ENCODE results near the gene OR8B12. TPM values are rescaled to one million over a fixed set of nuclear protein-coding genes. Genes with fewer than 3 reads are reported as not detected.
A peak's percentile ranks its signal among the peaks of the same experiment; 100 is the strongest.

OR8B12 gene, protein sequence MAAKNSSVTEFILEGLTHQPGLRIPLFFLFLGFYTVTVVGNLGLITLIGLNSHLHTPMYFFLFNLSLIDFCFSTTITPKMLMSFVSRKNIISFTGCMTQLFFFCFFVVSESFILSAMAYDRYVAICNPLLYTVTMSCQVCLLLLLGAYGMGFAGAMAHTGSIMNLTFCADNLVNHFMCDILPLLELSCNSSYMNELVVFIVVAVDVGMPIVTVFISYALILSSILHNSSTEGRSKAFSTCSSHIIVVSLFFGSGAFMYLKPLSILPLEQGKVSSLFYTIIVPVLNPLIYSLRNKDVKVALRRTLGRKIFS
- not detected for total RNA-seq

DNA sequence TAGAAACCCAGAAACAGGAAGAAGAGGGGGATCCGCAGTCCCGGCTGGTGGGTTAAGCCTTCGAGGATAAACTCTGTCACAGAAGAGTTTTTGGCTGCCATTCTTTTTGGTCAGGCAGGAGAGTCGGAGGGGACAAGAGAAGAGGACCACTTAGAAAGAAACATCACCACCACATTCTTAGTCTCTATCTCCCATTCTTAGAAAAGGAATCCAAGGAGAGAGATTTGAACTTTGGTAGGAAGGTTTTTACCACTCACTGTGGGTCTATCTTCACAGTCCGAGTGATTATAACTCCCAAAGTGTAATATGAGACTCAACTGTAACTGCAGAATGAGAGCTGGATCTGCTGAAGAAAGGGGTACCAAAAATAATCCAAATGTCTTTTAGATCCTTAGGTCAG lies at the start of gene OR8B12:
OR8B12 (minus strand) TSS at position 101 of the 400 bp plus-strand sequence; CDS start at position 101, 0 bp downstream.
- H3K9me3 Mint-ChIP-seq = peaks cover 6 to 7% of the 10 kb centered on the region in 2 donors
- no peaks in the 10 kb centered on the region for H3K36me3 Mint-ChIP-seq
- ATAC-seq (no peak), DNase-seq (ENCODE audit: low spot score in 2 of 2) (no peak)
- no peak within 1 kb of the TSS for H3K27ac Mint-ChIP-seq

DNA sequence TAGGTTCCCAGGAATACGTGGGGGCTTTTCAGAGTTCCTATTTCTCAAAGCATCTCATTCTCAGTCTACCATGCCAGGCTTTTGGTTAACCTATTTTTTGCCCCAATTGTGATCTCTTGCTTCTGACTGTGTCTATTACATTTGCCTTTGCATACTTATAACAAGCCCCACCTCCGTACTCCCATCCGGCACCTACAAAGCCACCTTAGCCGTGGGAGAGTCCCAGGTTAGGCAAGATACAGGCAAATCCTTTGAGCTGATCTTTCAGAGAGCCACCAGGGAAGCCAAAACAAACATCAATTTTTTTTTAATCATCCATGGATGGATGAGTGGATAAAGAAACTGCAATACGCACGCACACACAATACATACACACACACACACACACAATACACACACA lies 49.2 kb upstream of the OR8B12 start:
- ATAC-seq (no peak), DNase-seq (ENCODE audit: low spot score in 2 of 2) (no peak)
- Mint-ChIP-seq H3K36me3 (no peaks in the 10 kb centered on the region), H3K9me3 (no peaks in the 10 kb centered on the region), H3K27ac (no peak overlapping the region)

DNA sequence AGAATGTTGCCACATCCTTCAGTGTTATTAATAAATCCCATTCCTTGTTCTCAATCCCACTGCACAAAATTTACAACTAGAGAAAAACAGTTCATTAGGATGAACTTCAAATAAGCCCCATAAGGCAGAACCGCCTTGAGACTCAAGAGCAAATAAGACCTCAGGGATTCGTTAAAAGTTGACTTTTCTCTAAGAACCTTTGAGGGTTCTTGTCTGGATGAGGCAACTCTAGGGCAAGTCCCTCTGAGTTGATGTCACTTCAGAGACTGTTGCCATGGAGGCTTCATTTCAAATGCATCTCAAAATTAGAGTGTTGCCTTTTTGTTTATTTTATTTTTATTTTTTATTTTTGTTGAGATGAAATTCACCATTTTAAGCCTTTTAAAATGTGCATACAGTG lies 48.0 kb upstream of the OR8B12 start:
- H3K36me3 Mint-ChIP-seq = no peaks in the 10 kb centered on the region
- no peaks in the 10 kb centered on the region for H3K9me3 Mint-ChIP-seq
- DNase-seq (ENCODE audit: low spot score in 2 of 2) (no peak), ATAC-seq (no peak)
- H3K27ac Mint-ChIP-seq = no peak overlapping the region

DNA sequence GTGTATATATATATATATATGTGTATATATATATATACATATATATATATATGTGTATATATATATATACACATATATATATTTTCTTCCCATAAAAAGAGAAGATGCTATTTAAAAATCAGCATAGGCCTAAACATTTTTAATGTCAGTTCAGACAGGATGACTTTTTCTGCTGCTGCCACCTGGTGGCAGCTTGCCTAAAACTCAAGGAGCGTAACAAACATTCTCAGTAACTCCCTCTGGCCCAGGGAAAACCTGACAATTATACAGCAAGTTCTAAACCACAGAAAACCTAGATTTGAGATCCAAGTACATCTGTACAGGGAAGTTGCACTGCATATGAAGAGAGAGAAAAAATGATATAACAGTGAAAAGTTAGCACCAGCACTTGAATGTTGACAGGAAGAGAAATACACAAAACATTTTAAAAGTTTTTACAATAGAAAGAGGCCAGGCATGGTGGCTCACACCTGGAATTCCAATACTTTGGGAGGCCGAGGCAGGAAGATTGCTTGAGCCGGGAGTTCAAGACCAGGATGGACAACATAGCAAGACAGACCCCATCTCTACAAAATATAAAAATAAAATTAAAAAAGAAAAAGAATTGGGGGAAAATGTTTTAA lies 42.9 kb upstream of the OR8B12 start:
- DNase-seq (ENCODE audit: low spot score in 2 of 2) = peak in 1 of 2 donors; percentile 48
- ATAC-seq = peak in 1 of 2 donors; percentile 51

DNA sequence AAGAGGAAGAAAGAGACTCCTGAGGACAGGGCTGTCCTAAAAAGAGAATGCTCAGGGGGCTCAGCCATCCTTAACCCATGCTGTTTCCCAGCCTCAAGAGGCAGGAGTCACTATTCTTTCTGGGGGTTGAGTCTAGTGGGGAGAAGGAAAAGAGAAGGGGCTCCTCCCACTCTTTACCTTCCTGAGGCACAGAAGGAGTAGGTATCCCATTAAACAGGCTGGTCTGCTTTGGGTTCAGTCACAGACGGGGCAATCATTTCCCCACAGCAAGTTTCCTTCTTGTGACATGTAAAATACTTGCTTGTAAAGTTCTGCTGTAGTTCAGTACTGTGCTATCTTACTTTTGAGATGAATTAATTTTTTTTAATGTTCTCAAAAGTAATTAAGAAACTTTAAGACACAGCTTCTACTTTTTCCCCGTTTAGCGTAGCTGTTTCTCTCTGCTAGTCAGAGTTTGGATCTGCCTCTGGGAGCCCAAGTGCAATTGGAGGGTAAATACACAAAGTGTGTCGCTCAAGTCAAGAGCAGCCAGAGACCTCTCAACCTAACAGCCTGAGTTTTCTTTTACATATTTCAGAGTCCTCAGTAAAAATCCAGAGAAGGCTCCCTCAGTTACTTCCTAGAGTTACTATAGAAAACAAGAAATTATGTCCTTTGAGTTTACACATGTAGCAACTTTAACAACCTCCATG lies 41.4 kb upstream of the OR8B12 start:
- H3K36me3 Mint-ChIP-seq = no peaks in the 10 kb centered on the region
- H3K9me3 Mint-ChIP-seq = no peaks in the 10 kb centered on the region
- no peak for ATAC-seq

More for the DNA sequence above, 42.9 kb upstream of the OR8B12 start:
- H3K27ac Mint-ChIP-seq = no peak overlapping the region
- H3K36me3 Mint-ChIP-seq = no peaks in the 10 kb centered on the region
- no peaks in the 10 kb centered on the region for H3K9me3 Mint-ChIP-seq

DNA sequence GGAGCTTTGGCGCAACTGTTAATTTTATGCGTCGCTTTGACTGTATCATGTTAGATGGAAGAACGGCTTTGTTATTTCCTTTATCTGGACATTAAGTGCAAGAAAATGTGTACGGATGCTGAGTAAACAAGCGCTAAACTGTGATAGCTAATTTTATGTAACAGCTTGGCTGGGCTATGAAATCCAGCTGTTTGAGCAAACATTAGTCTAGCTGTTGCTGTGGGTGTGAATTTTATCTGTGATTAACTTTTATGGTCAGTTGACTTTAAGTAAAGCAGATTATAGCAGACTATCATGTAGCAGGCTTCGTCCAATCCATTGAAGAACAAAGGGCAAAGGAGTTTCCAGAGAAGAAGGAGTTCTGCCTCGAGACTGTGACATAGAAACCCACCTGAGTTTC lies 40.3 kb upstream of the OR8B12 start:
- Mint-ChIP-seq H3K27ac (no peak overlapping the region), H3K9me3 (no peaks in the 10 kb centered on the region), H3K36me3 (no peaks in the 10 kb centered on the region)
- no peak for DNase-seq (ENCODE audit: low spot score in 2 of 2)
- ATAC-seq = no peak

More for the DNA sequence above, 41.4 kb upstream of the OR8B12 start:
- DNase-seq (ENCODE audit: low spot score in 2 of 2) = no peak
- H3K27ac Mint-ChIP-seq = no peak overlapping the region

DNA sequence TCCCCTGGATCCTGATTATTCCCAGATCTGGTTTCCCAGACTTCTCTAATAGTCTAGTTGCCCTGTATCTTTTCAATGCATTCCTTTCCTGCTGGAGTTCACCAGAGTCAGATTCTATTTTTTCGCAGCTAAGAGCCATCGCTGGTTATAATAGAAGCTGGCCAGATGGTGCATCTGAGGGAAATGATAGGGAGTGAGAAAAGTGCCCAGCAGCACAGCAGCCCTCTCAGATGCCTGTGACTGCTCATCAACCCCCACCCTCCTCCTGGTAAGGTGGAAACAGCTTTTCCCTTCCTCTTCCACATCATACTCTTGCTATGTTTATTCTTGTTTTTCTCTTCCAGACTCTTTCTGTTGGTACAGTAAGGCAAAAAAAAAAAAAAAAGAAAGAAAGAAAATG lies 39.1 kb upstream of the OR8B12 start:
- DNase-seq (ENCODE audit: low spot score in 2 of 2) = no peak
- no peak for ATAC-seq
- H3K9me3 Mint-ChIP-seq = no peaks in the 10 kb centered on the region
- no peaks in the 10 kb centered on the region for H3K36me3 Mint-ChIP-seq
- H3K27ac Mint-ChIP-seq = no peak overlapping the region

DNA sequence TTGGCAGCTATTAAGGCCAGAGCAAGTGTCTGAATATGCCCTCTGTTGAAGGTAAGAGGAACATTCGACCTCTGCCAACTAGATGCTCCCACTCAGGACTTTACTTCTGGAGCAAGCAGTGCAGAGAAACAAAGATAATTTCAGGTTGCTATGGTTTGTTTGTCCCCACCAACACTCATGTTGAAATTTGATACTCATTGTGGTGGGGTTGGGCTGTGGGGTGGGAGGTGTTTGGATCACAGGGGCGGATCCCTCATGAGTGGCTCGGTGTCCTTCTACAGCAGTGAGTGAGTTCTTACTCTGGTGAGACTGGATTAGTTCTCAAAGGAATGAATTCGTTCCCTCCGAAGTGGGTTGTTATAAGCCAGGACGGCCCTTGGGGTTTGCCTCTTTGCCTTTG lies 38.4 kb upstream of the OR8B12 start:
- DNase-seq (ENCODE audit: low spot score in 2 of 2) (no peak), ATAC-seq (no peak)
- Mint-ChIP-seq H3K9me3 (no peaks in the 10 kb centered on the region), H3K27ac (no peak overlapping the region), H3K36me3 (no peaks in the 10 kb centered on the region)

DNA sequence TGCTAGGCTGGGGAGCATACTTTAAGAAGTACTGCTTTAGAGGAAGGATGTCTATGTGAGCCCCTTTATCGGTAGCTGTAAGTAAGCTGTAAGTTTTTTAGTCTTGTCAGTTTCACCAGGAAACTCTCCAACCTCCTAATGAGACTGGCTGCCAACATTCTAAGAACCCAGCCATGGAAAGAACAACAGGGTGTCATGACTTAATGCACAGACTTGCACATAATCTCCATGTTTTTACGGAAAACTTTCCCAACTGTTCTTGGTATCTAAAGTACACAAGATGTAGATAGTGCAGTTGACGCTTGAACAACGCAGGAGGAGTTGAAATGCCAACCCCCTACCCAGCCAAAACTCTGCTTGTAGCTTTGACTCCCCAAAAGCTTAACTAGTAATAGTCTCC lies 35.3 kb upstream of the OR8B12 start:
- ATAC-seq (no peak), DNase-seq (ENCODE audit: low spot score in 2 of 2) (no peak)
- no peaks in the 10 kb centered on the region for H3K36me3 Mint-ChIP-seq
- no peaks in the 10 kb centered on the region for H3K9me3 Mint-ChIP-seq
- H3K27ac Mint-ChIP-seq = no peak overlapping the region

DNA sequence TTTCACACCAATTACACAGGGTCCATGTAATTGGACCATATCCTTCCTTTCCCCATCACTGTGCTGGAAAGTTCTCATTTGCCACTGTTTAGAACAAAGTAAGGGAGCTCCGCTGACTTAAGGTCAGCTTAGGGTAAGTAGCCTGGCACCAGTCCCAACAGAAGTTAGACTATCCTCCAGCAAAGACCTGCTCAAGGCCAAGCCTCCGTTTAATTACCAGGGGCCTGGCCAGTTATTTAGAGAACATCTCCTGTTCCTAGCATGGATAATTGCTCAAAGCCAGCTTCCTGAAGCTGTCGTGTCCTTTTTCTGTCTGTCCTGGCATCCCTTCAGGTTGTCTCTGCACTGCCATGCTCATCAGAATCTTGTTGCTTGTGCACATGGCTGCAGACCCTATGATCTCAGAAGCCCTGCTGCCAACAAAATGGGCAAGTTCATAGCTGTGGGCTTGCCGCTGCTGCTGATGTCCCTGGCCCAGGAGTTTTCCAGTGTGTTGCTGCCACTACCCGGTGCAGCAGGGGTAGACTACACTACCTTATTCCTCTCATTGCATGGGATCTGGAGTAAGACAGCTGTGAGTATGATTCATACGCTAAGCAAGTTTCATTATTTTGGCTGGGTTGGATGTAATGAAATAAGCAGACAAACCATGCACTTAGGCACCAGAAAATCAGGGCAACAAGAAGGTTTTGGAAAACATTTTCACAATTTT lies 34.4 kb upstream of the OR8B12 start:
- Mint-ChIP-seq H3K27ac (no peak overlapping the region), H3K9me3 (no peaks in the 10 kb centered on the region), H3K36me3 (no peaks in the 10 kb centered on the region)
- DNase-seq (ENCODE audit: low spot score in 2 of 2) (no peak), ATAC-seq (no peak)

DNA sequence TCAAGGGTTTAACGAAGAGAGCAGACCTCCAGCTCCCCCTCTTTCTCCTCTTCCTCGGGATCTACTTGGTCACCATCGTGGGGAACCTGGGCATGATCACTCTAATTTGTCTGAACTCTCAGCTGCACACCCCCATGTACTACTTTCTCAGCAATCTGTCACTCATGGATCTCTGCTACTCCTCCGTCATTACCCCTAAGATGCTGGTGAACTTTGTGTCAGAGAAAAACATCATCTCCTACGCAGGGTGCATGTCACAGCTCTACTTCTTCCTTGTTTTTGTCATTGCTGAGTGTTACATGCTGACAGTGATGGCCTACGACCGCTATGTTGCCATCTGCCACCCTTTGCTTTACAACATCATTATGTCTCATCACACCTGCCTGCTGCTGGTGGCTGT lies 26.7 kb upstream of the OR8B12 start:
- Mint-ChIP-seq H3K9me3 (no peaks in the 10 kb centered on the region), H3K27ac (no peak overlapping the region), H3K36me3 (no peaks in the 10 kb centered on the region)
- ATAC-seq (no peak), DNase-seq (ENCODE audit: low spot score in 2 of 2) (no peak)

DNA sequence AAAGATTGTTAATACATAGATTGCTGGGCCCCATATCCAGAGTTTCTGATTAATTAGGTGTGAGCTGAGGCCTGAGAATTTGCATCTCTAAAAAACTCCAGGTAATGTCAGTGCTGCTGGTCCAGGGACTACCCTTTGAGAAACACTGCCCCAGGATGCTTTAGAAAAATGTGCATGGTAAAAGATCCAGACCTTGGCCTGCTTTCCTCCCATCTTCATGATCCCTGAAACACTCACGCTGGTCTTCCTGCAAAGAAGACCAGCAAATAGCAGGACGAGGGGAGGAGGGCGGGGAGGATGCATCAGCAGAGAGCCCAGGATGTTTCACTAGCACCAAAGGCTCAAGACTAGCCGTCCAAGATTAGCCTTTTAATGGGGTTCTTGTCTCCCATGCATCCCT lies 26.2 kb upstream of the OR8B12 start, which contains the start of gene OR8A1:
OR8A1 (plus strand) TSS at position 301 of the 400 bp plus-strand sequence. CDS start 123 bp downstream, outside the sequence.
- H3K36me3 Mint-ChIP-seq = no peaks in the 10 kb centered on the region
- ATAC-seq (no peak), DNase-seq (ENCODE audit: low spot score in 2 of 2) (no peak)
- H3K9me3 Mint-ChIP-seq = no peaks in the 10 kb centered on the region
- H3K27ac Mint-ChIP-seq = no peak within 1 kb of the TSS

DNA sequence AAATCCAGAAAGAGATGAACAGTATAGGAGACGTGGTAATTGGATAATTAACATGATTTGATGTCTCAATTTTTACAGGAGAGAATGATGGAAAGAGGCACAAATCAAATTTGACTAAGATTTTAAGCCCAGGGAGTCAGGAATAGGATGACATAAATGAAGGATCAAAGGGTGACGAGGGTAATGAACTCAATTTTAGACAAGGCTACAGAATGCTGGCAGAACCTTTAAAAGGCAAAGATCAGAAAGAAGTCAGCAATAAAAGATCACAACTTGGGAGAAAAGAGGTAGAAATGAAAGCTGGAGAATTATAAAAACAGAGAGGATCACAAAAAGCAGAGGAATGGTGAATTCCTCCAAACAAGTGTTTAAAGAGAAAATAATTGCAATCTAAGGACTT lies 13.4 kb upstream of the OR8B12 start:
- Mint-ChIP-seq H3K27ac (no peak overlapping the region), H3K36me3 (no peaks in the 10 kb centered on the region), H3K9me3 (no peaks in the 10 kb centered on the region)
- DNase-seq (ENCODE audit: low spot score in 2 of 2) (no peak), ATAC-seq (no peak)

DNA sequence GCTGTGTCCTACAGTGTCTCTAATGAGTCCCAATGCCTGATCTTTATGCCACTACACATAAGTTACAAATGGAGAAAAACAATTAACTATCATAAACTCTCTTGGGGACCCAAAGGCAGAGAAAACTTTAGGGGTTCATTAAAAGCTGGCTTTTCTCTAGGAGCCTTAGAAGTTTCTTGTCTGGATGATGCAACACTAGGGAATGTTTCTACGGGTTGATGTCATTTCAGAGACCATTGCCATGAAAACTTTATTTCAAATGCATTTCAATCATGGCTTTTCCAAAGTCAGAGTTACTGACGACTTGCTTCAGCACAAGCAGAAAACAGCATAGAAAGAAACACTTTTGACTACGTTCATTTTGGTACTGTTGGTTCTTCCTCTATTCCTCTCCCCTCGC lies 8.5 kb upstream of the OR8B12 start:
- Mint-ChIP-seq H3K36me3 (no peaks in the 10 kb centered on the region), H3K27ac (no peak overlapping the region), H3K9me3 (no peaks in the 10 kb centered on the region)
- ATAC-seq (no peak), DNase-seq (ENCODE audit: low spot score in 2 of 2) (no peak)

DNA sequence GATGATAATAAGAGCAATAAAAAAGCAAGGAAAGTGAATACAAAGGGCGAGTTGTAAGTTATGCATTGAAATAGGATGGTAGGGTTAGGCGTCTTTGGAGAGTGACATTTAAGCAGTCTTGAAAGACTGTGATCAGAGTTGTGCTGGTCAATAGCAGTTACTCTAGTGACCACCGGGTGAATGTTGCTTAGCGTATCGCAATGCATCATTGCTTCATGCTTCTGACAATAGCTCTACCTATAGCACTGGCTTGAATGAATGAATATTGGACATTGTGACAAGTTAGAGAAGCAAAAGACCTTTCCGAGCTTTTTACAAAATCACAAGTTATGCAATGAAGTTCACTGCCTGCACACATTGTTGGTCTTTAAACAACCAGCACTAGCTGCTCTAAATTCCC lies 7.7 kb upstream of the OR8B12 start:
- Mint-ChIP-seq H3K9me3 (no peaks in the 10 kb centered on the region), H3K36me3 (no peaks in the 10 kb centered on the region), H3K27ac (no peak overlapping the region)
- ATAC-seq (no peak), DNase-seq (ENCODE audit: low spot score in 2 of 2) (no peak)

DNA sequence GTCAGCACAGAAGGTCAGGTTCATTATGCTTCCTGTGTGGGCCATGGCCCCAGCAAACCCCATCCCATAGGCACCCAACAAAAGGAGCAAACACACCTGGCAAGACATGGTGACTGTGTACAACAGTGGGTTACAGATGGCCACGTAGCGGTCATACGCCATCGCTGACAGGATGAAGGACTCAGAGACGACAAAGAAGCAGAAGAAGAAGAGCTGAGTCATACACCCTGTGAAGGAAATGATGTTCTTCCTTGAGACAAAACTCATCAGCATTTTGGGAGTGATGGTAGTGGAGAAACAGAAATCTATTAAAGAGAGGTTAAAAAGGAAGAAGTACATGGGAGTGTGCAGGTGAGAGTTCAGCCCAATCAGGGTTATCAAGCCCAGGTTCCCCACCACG lies 309 bp downstream of the OR8B12 start:
- peaks cover 6 to 7% of the 10 kb centered on the region in 2 donors for H3K9me3 Mint-ChIP-seq
- ATAC-seq (no peak), DNase-seq (ENCODE audit: low spot score in 2 of 2) (no peak)
- H3K27ac Mint-ChIP-seq = no peak overlapping the region
- no peaks in the 10 kb centered on the region for H3K36me3 Mint-ChIP-seq

DNA sequence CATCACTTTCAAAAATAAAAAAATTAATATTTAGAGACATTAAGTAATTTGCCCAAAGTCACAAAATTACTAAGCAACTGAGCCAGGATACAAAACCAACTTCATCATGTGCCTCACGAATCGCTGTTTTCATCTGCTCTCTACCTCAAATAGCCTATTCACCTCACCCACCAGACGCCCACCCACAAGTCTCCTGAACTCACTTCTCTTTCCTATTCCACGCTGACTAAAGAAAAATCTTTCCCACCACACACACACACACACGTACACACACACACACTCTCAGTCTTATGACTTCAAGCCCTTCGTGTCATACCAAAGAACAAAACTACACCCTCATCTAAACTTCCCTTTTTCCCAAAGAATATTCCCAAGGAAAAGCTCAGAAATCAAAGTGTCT lies 2.2 kb downstream of the OR8B12 start:
- Mint-ChIP-seq H3K27ac (no peak overlapping the region), H3K9me3 (peaks cover 6 to 7% of the 10 kb centered on the region in 2 donors), H3K36me3 (no peaks in the 10 kb centered on the region)
- DNase-seq (ENCODE audit: low spot score in 2 of 2) = no peak
- ATAC-seq = no peak

Measured in activated naive CD4-positive, alpha-beta T cell treated with anti-CD3 and anti-CD28 coated beads, Interleukin-2, amount 50 U/mL, for 72 hours (primary cell).